ENCODE measurements around the gene UNC5B. TPM values are rescaled to one million over a fixed set of nuclear protein-coding genes. Genes with fewer than 3 reads are reported as not detected.

UNC5B gene
- total RNA-seq, 2 experiments from 2014 or later = 0.07 TPM

GRCh38 chr10:71280825-71281224, 68.5 kb downstream of the UNC5B start:
- Mint-ChIP-seq H3K27ac (no peak overlapping the region), H3K36me3 (ENCODE audit: low read depth) (no peaks in the 10 kb centered on the region), H3K4me3 (no peak overlapping the region), H3K9me3 (no peaks in the 10 kb centered on the region), H3K27me3 (no peaks in the 10 kb centered on the region), H3K4me1 (ENCODE audit: low read depth) (no peaks in the 10 kb centered on the region)
- ATAC-seq = no peak
- POLR2A ChIA-PET = no interaction called here
- CTCF ChIA-PET = no interaction called here
- intact Hi-C loops (cut with micrococcal nuclease) = no loop called here
- DNase-seq = no peak
- TF ChIP-seq, protein P1, sequence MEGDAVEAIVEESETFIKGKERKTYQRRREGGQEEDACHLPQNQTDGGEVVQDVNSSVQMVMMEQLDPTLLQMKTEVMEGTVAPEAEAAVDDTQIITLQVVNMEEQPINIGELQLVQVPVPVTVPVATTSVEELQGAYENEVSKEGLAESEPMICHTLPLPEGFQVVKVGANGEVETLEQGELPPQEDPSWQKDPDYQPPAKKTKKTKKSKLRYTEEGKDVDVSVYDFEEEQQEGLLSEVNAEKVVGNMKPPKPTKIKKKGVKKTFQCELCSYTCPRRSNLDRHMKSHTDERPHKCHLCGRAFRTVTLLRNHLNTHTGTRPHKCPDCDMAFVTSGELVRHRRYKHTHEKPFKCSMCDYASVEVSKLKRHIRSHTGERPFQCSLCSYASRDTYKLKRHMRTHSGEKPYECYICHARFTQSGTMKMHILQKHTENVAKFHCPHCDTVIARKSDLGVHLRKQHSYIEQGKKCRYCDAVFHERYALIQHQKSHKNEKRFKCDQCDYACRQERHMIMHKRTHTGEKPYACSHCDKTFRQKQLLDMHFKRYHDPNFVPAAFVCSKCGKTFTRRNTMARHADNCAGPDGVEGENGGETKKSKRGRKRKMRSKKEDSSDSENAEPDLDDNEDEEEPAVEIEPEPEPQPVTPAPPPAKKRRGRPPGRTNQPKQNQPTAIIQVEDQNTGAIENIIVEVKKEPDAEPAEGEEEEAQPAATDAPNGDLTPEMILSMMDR (IDR thresholded peaks at IDR 0.05) = no peak

DNA sequence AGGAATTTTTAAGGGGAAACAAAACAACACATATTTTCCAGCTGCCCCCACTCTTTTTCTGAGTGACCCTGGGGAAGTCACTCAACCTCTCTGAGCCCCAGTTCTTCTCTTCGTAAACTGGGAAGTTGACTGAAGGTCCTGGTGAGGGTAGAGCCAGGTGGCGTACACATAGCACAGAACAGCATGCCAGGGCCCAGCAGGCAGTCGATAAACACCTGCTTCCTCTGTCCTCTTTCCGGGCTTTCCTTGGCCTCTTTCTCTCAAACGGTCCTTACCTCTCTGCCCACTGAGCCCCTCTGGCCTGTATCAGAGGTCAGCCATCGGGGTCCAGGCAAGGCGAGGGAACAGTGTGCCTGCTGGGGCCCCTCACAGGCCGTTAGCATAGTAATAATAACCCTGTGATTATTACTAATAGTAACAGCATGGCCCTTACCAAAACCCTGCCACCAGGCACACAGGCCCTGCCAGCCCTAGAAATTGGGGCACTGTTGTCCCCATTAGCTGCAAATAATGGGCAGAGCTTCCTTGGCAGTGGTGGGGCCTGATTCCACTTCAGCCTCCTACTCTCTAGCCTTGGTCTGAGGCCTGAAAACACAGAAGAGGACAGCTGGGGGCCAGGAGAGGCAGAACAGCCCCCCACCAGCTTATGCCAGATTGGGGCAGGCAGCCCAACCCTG, 69.4 kb downstream of the UNC5B start:
- POLR2A ChIA-PET = no interaction called here
- no peaks in the 10 kb centered on the region for H3K4me1 Mint-ChIP-seq (ENCODE audit: low read depth)
- no peak overlapping the region for H3K4me3 Mint-ChIP-seq
- no peaks in the 10 kb centered on the region for H3K36me3 Mint-ChIP-seq (ENCODE audit: low read depth)
- no peak for ATAC-seq
- no peaks in the 10 kb centered on the region for H3K27me3 Mint-ChIP-seq
- H3K27ac Mint-ChIP-seq = no peak overlapping the region
- intact Hi-C loops (cut with micrococcal nuclease) = no loop called here
- H3K9me3 Mint-ChIP-seq = no peaks in the 10 kb centered on the region
- no peak for DNase-seq
- CTCF ChIA-PET = no interaction called here
- TF ChIP-seq, protein P1 (IDR thresholded peaks at IDR 0.05) = no peak

DNA sequence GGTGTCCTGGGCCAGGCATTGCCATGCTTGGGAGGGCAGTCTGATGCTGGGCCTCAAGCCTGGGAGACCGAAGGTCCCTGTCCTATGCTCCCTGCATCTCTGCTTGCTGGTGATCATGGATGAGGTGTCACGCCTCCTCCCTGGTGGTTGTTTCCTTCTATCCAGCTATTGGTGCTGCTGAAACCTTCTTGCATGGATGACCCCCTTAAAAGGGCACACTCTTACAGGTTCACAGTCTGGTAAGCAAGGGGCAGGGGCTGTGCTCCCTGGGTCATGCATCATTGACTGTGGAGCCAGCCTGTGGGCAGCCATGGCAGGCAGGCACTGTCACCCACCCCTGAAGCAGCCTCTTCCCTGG, 69.9 kb downstream of the UNC5B start:
- ChIA-PET CTCF (interaction anchor here (0.8 kb wide), 1 partner anchor 18 kb away, joined by 3 read pairs; no protein-coding TSS in a partner anchor), POLR2A (no interaction called here)
- TF ChIP-seq, protein P1 (IDR thresholded peaks at IDR 0.05) = no peak
- H3K4me3 Mint-ChIP-seq = no peak overlapping the region
- no peaks in the 10 kb centered on the region for H3K4me1 Mint-ChIP-seq (ENCODE audit: low read depth)
- intact Hi-C loops (cut with micrococcal nuclease) = no loop called here
- no peaks in the 10 kb centered on the region for H3K9me3 Mint-ChIP-seq
- DNase-seq (no peak), ATAC-seq (no peak)
- no peaks in the 10 kb centered on the region for H3K27me3 Mint-ChIP-seq
- no peaks in the 10 kb centered on the region for H3K36me3 Mint-ChIP-seq (ENCODE audit: low read depth)
- H3K27ac Mint-ChIP-seq = no peak overlapping the region

- no peaks in the 10 kb centered on the region for H3K9me3 Mint-ChIP-seq
- ATAC-seq = no peak
- H3K27ac Mint-ChIP-seq = no peak overlapping the region
- DNase-seq = no peak
- H3K4me3 Mint-ChIP-seq = no peak overlapping the region
- H3K27me3 Mint-ChIP-seq = no peaks in the 10 kb centered on the region
- intact Hi-C loops (cut with micrococcal nuclease) = no loop called here
- no peaks in the 10 kb centered on the region for H3K4me1 Mint-ChIP-seq (ENCODE audit: low read depth)
- ChIA-PET POLR2A (interaction anchor here (0.7 kb wide), 1 partner anchor 237 kb away, joined by 4 read pairs; no protein-coding TSS in a partner anchor), CTCF (interaction anchor here (0.6 to 3.4 kb wide), 7 partner anchors 8 to 358 kb away, joined by 3 to 22 read pairs (median 4); no protein-coding TSS in a partner anchor)
- no peaks in the 10 kb centered on the region for H3K36me3 Mint-ChIP-seq (ENCODE audit: low read depth)
- TF ChIP-seq, protein P1 (IDR thresholded peaks at IDR 0.05) = no peak
Measured at GRCh38 chr10:71283410-71283809, 71.0 kb downstream of the UNC5B start.

DNA sequence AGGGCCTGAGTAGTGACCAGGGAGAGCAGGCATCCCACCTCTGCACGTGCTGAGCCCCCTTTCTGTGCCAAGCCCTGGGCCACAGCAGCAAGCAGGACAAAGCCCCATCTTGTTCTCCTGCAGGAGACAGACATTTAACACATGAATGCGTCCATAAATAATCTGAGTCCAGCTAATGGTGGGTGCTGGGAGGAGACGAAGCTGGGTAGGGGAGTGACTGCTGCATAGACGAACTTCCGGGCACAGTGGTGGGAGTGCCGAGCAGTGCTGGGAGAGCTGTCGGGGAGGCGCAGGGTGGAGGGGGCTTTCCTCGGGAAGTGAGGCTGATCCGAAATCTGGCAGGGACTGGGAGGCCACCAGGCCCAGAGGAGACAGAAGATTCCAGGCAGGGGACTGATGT, 71.5 kb downstream of the UNC5B start:
- H3K27ac Mint-ChIP-seq = no peak overlapping the region
- ChIA-PET POLR2A (no interaction called here), CTCF (interaction anchor here (0.7 to 3.4 kb wide), 13 partner anchors 8 to 381 kb away, joined by 3 to 22 read pairs (median 4); no protein-coding TSS in a partner anchor)
- H3K4me1 Mint-ChIP-seq (ENCODE audit: low read depth) = no peaks in the 10 kb centered on the region
- intact Hi-C loops (cut with micrococcal nuclease) = no loop called here
- TF ChIP-seq, protein P1 (IDR thresholded peaks at IDR 0.05) = no peak
- H3K27me3 Mint-ChIP-seq = no peaks in the 10 kb centered on the region
- ATAC-seq (no peak), DNase-seq (no peak)
- no peaks in the 10 kb centered on the region for H3K36me3 Mint-ChIP-seq (ENCODE audit: low read depth)
- H3K9me3 Mint-ChIP-seq = no peaks in the 10 kb centered on the region
- no peak overlapping the region for H3K4me3 Mint-ChIP-seq
